ENCODE data around the gene PTTG1IP2.

The PTTG1IP2 gene

DNA sequence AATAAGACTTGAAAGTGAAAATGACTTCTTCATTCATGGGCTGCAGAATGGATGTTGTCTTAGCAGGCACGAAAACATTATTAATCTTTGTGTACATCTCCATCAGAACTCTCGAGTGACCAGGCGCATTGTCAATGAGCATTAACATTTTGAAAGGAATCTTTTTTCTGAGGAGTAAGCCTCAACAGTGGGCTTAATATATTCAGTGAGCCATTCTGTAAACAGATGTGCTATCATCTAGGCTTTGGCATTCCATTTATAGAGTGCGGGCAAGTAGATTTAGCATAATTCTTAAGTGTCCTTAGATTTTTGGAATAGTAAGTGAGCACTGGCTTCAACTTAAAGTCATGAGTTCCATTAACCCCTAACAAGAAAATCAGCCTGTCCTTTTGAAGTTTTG lies 33.1 kb downstream of the PTTG1IP2 start:
- TF ChIP-seq, protein P1, sequence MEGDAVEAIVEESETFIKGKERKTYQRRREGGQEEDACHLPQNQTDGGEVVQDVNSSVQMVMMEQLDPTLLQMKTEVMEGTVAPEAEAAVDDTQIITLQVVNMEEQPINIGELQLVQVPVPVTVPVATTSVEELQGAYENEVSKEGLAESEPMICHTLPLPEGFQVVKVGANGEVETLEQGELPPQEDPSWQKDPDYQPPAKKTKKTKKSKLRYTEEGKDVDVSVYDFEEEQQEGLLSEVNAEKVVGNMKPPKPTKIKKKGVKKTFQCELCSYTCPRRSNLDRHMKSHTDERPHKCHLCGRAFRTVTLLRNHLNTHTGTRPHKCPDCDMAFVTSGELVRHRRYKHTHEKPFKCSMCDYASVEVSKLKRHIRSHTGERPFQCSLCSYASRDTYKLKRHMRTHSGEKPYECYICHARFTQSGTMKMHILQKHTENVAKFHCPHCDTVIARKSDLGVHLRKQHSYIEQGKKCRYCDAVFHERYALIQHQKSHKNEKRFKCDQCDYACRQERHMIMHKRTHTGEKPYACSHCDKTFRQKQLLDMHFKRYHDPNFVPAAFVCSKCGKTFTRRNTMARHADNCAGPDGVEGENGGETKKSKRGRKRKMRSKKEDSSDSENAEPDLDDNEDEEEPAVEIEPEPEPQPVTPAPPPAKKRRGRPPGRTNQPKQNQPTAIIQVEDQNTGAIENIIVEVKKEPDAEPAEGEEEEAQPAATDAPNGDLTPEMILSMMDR (IDR thresholded peaks at IDR 0.05; ENCODE audit: low read depth, low read length), result no peak
- DNase-seq (ENCODE audit: extremely low read depth, low read depth), result no peak

DNA sequence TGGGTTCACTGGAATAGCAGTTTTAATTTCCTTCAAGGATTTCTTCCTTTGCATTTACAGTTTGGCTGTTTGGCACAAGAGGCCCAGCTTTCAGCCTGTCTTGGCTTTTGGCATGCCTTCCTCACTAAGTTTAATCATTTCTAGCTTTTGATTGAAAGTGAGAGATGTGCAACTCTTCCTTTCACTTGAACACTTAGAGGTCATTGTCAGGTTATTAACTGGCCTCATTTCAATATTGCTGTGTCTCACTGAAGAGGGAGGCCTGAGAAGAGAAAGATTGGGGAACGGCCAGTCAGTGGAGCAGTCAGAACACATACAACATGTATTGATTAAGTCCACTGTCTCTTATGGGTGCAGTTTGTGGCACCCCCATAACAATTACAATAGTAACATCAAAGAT lies 33.9 kb downstream of the PTTG1IP2 start:
- DNase-seq (ENCODE audit: extremely low read depth, low read depth), result no peak
- TF ChIP-seq, protein P1 (IDR thresholded peaks at IDR 0.05; ENCODE audit: low read depth, low read length), result no peak

DNA sequence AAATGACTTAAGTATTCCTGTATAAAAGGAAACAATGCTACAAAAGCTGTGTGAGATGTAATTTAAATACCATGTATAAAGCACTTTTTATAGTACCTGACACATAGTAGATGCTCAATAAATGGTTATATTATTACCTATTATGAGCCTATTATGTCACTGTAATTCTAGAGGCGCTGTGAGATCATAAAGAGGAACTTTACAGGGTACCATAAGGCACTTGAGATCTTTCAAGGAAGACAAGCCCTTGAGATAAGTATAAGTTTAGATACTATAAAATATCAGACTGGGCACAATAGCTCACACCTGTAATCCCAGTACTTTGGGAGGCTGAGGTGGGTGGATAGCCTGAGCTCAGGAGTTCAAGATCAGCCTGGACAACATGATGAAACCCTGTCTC lies 38.3 kb downstream of the PTTG1IP2 start:
- DNase-seq (ENCODE audit: extremely low read depth, low read depth), result no peak
- TF ChIP-seq, protein P1 (IDR thresholded peaks at IDR 0.05; ENCODE audit: low read depth, low read length), result no peak

DNA sequence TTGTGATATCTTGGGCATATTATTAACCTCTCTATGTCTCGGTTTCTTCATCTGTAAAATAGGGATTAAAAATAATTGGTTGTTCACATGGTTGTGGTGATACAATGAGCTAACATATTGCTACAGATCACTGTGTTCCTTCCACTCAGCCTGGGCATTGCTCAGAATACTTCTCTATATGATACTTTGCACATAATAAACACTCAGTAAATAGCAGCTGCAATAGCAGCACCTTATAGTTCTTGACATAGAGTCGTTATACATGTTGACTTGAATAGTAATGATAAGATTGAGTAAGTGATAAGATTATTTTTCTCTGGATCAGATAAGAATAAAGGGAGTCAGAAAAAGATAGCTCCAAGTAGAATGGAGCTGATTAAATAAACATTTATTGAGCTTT lies 42.3 kb downstream of the PTTG1IP2 start:
- TF ChIP-seq, protein P1 (IDR thresholded peaks at IDR 0.05; ENCODE audit: low read depth, low read length), result no peak
- no peak for DNase-seq (ENCODE audit: extremely low read depth, low read depth)

DNA sequence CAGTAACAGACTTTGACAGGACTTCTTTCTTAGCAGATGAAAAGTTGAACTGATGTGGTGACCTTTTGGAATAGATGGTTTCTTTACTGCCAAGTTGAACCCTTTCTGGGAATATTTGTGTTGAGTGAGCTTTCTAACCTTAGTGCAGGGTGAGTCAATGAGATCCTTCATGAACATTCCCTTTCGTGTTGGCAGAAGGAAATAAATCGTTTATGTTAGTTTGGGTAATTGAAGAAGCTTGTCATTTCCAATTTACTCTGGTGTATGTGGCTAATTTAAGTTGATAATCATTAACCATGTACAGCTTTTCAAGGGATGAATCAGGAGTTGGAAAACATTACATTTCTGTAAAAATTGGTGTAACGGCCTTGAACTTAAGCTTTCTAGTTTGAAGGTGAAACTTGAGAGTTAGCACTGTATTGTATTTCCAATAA lies 43.4 kb downstream of the PTTG1IP2 start:
- peak; percentile 79 for DNase-seq (ENCODE audit: extremely low read depth, low read depth)
- TF ChIP-seq, protein P1 (IDR thresholded peaks at IDR 0.05; ENCODE audit: low read depth, low read length), result no peak

DNA sequence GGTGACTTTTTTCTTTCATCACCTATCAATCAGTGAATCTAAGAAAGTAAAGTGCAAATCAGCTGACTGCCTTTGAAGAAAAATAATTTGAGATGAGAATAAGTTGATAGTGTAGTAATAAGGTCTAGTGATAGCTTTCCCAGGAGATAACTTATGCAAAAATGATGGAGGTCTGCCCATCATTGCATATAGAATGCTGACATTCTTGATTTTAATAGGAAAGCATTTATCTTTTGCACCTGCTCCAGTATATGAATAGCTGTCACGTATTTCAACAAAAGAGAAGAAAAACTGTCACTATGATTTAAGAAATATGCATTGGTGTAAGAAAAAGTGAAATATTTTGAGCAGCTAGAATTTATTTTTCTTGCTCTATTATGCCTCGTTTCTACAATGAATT lies 46.8 kb downstream of the PTTG1IP2 start:
- DNase-seq (ENCODE audit: extremely low read depth, low read depth), result no peak
- TF ChIP-seq, protein P1 (IDR thresholded peaks at IDR 0.05; ENCODE audit: low read depth, low read length), result no peak

DNA sequence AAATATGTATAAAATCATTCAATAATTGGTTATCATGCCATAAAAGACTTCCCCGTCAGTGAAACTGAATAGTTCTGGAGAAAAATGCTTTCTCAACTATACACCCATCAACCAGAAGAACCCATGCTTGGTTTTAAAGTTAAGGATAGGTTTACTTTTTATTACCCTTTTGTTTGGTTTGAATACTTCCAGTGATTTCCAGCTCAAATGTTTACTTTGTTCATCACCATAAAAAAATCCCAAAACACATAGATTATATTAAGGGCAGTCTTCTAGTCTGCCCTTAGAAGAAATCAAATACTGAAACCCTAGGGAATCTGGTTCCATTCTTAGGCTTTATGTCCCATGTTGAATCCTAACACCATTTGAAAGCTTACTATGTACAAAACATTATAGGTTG lies 49.2 kb downstream of the PTTG1IP2 start:
- DNase-seq (ENCODE audit: extremely low read depth, low read depth), result no peak

More for the DNA sequence above, 49.2 kb downstream of the PTTG1IP2 start:
- TF ChIP-seq, protein P1 (IDR thresholded peaks at IDR 0.05; ENCODE audit: low read depth, low read length), result no peak
